GM12872 (cell line): ENCODE results near the gene CDK18.

Experiments used
- TF ChIP-seq, protein P1 (sequence below): IDR thresholded peaks from 3 replicates; pipeline ENCODE4 v1.5.1; 2011; ENCODE audit warnings: low read depth, mild to moderate bottlenecking, low read length, moderate library complexity; ENCODE audit not compliant: insufficient read depth

Gene CDK18

DNA sequence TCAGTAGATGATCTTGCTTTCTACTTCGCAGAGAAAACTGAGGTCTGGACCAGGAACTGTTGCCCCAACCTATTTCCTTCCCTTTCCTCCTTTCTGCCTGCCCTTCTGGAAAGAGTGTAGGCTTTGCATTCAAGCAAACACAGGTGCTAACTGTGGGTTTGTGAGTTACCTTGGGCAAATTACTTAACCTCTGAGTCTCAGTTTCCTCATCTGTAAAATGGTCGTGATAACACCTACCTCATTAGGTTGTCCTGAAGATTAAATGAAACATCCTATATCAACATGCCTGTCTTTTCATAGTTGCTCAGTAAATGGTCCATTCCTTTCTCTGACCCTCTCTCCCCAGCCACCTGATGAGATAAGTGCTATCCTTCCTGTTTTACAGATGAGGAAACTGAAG is 39.1 kb upstream of the CDK18 start:
- TF ChIP-seq, protein P1, sequence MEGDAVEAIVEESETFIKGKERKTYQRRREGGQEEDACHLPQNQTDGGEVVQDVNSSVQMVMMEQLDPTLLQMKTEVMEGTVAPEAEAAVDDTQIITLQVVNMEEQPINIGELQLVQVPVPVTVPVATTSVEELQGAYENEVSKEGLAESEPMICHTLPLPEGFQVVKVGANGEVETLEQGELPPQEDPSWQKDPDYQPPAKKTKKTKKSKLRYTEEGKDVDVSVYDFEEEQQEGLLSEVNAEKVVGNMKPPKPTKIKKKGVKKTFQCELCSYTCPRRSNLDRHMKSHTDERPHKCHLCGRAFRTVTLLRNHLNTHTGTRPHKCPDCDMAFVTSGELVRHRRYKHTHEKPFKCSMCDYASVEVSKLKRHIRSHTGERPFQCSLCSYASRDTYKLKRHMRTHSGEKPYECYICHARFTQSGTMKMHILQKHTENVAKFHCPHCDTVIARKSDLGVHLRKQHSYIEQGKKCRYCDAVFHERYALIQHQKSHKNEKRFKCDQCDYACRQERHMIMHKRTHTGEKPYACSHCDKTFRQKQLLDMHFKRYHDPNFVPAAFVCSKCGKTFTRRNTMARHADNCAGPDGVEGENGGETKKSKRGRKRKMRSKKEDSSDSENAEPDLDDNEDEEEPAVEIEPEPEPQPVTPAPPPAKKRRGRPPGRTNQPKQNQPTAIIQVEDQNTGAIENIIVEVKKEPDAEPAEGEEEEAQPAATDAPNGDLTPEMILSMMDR: no peak

DNA sequence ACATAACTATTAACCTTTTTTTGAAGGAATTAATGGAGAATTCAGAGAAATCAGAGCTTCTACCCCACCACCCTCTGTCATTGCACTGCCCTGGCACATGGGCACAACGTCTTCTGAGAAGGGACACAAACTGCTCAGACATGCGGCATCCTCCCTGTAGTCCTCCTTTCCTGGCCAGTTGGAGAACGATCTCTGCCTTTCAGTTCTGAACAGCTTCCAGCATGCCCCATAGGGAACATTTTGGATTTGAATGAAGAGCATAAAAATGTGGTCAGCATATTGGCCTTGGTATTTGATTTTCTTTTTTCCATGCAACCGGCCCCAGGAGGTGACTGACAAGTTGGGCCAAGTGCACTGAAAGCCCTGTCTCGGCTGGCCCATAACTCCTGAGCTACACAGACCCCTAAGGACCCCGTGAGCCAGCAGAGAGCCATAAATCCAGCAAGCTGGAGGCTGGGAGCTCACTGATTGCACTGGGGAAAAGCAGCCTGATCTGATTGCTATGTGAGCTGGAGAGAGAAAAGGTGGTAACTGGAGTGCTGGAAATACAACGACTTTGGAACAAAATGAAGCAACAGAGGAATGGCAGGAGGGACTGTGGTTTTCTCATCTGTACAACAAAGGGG is 37.8 kb upstream of the CDK18 start:
- TF ChIP-seq, protein P1: no peak

DNA sequence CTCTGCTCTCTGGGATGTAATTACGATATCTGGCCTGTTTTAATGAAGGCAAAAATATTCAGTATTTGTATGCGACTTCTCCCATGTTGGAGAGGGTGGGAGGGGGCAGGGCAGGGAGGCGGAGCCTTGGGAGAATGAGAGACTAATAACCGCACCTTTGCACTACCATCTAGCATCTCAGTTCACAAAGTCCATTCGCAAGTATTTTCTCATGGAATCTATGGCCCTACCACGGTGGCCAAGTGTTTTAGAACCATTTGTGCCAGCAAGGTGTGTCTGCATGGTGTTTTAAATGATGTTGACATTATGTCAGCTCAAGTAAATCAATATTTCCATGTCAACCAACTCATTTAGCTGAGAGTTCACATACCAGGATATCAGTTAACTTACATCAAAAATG is 34.3 kb upstream of the CDK18 start:
- TF ChIP-seq, protein P1: no peak

DNA sequence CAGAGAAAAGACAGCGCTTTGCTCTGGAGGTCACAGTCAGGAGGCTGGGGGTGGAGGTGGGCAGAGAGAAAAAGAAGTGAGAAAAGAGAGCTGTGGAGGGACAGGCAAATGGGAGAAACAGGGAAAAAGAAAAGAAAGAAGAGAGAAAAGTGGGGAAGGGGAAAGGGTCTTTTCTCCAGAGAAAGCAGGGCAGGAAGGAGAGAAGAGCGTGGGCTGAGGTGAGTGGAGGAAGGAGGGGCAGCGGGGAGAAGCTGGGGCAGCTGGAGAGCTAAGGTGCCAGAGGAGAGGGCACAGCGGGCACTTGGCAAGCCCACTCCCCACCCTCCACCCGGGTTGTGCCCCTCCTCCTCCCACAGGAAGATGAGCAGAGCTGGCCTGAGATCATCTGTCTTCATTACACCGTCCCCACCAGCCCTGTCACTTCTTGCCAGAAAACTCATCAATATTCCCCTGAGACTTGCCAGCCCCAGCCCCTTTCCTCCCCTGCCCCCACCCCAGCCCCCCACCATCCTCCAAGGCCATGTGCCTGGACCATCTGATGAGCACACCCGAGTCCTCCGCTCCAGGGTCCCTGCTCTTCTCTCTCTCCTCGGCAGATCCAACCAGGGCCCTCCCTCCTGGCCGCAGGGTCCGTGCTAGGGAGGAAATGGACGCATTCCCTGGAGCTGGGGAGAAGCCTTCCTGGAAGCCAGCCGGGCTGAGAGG is 31.6 kb upstream of the CDK18 start:
- TF ChIP-seq, protein P1: no peak

DNA sequence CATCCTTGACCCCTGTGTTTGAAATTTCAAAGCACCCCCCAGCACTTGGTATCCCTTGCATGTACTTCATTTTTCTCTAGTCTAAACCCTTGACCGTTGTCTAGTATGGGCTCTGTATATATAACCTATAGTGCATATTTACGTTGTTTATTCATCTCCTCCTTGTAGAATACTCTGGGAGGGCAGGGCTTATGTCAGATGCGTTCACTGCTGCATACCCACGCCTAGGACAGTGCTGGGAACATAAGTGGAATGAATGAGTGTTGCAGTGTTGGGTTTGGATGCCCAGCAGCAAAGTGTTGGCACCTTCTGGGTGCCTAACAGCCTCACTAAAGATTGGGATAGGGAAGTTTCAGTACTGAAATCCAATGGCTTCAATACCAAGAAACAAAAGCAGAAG is 31.0 kb upstream of the CDK18 start:
- TF ChIP-seq, protein P1: no peak

DNA sequence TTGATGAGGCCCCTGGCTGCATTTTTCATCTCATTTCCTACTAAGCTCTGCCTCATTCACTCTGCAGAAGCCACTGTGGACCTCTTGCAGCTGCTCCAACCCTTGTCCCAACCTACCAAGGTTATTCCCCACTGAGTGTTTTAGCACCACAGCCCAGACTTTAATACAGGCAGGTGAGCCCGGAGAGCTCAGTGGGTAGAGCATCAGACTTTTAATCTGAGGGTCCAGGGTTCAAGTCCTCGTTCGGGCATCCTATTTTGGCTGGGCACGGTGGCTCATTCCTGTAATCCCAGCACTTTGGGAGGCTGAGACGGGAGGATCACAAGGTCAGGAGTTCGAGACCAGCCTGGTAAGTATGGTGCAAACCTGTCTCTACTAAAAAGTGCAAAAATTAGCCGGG is 30.5 kb upstream of the CDK18 start:
- TF ChIP-seq, protein P1: no peak

DNA sequence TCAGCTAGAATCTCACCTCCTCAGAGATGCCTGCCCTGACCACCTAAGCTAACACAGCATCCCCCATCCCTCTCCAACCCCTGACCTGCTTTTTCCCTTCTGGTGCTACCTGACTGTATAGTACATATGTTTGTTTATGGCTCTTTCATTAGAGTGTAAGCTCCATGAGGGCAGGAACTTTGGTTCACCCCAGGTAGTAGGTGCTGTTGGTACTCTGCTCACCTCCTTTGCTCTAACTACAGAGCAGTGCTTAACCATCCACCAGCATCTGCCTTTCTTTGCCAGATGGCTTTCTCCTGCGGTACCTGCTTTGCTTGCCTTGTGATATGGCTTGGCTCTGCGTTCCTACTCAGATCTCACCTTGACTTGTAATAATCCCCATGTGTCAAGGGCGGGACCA is 29.9 kb upstream of the CDK18 start:
- TF ChIP-seq, protein P1: no peak
